Measurements from ENCODE around the gene CSNK1G3. TPM values are rescaled to one million over a fixed set of nuclear protein-coding genes. Genes with fewer than 3 reads are reported as not detected.

Gene CSNK1G3
- total RNA-seq, 1 experiment from 2014 or later = 48.3 TPM

DNA sequence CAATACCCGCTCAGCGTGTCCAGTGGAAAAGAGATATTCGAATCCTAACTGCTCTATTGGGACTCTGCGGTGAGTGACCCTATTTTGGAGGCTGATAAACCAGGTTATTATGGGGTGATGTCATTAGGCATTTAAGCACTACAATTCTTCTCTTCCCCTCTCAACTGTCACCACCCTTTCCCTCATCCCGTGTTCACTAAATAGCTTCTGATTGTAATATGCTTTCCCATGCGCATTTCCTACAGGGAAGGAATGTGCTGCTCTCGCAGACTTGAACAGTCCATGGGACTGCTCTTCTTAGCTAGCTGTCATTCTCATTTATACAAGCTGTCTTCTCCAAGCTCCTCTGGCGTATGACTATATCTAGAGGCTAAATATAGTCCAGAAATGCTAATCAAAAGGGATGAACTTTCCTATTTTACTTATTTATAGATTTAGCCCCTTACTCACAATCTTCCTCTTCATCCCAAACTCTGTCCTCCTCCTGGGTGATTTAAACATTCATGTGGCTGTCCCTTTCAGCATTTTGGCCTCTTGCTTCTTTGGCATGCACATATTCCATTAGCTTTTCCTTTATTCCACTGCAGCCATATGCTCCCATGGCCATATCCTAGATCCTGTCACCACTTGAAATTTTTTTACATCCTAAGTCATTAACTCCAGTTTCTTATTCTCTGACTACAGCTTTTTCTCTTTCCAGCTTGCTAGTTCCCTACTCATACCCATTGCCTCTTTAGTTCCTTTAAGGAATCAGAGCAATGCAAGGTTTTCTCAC, 39.6 kb upstream of the CSNK1G3 start:
- Histone ChIP-seq H2BK15ac (ENCODE audit: low read depth, low read length) (no peak overlapping the region), H4K5ac (ENCODE audit: insufficient read length, low read depth, low read length) (no peak overlapping the region), H2BK5ac (ENCODE audit: insufficient read length, low read length) (no peak overlapping the region), H3K4ac (ENCODE audit: low read depth, low read length) (no peak overlapping the region), H3K27me3 (ENCODE audit: insufficient read depth, low read length) (no peaks in the 10 kb centered on the region), H3K56ac (ENCODE audit: insufficient read length, low read depth, low read length) (no peak overlapping the region), H4K91ac (ENCODE audit: insufficient read length, low read depth, low read length) (no peak overlapping the region), H3K4me2 (ENCODE audit: insufficient read depth, insufficient read length, low read length) (no peak overlapping the region), H3K9ac (ENCODE audit: extremely low read depth, insufficient read length, low read length) (no peak overlapping the region), H3K18ac (ENCODE audit: insufficient read length, low read depth, low read length) (no peak overlapping the region), H3K23ac (ENCODE audit: insufficient read length, low read depth, low read length) (no peak overlapping the region), H2BK12ac (ENCODE audit: insufficient read length, low read depth, low read length) (no peak overlapping the region), H3K79me2 (ENCODE audit: insufficient read depth, low read length) (no peaks in the 10 kb centered on the region), H2AK5ac (ENCODE audit: insufficient read length, low read length) (no peak overlapping the region), H3K4me1 (ENCODE audit: insufficient read depth, low read length) (no peaks in the 10 kb centered on the region), H4K20me1 (ENCODE audit: control insufficient read depth, insufficient read depth, insufficient read length) (no peaks in the 10 kb centered on the region), H3K9me3 (ENCODE audit: control insufficient read depth, low read depth, low read length) (no peaks in the 10 kb centered on the region), H3K23me2 (ENCODE audit: insufficient read length, low read depth, low read length, poor library complexity, severe bottlenecking) (no peaks in the 10 kb centered on the region), H2AFZ (ENCODE audit: low read length) (no peak overlapping the region), H4K8ac (replicated peaks; ENCODE audit: insufficient read length, low read depth, low read length) (no peak overlapping the region), H2BK120ac (ENCODE audit: low read depth, low read length, poor library complexity, severe bottlenecking) (no peak overlapping the region), H3K14ac (ENCODE audit: insufficient read depth, low read length) (no peak overlapping the region), H2BK20ac (ENCODE audit: low read depth, low read length, poor library complexity, severe bottlenecking) (no peak overlapping the region), H3K79me1 (ENCODE audit: insufficient read depth, low read depth, low read length, poor library complexity, severe bottlenecking) (no peaks in the 10 kb centered on the region), H3K27ac (ENCODE audit: insufficient read length, low read depth, low read length) (no peak overlapping the region), H3T11ph (ENCODE audit: low read length) (no peak overlapping the region)
- Mint-ChIP-seq H3K9me3 (no peaks in the 10 kb centered on the region; a peak in 1 of 5 replicates), H3K4me1 (peaks cover 6 to 7% of the 10 kb centered on the region in 2 experiments), H3K4me3 (no peak overlapping the region), H3K36me3 (ENCODE audit: insufficient read depth in 1 of 3, low read depth in 3 of 3) (no peaks in the 10 kb centered on the region), H3K27me3 (ENCODE audit: low read depth) (peaks cover 4% of the 10 kb centered on the region), H3K27ac (no peak overlapping the region; a peak in 1 of 7 replicates)
- TF ChIP-seq, protein P1, sequence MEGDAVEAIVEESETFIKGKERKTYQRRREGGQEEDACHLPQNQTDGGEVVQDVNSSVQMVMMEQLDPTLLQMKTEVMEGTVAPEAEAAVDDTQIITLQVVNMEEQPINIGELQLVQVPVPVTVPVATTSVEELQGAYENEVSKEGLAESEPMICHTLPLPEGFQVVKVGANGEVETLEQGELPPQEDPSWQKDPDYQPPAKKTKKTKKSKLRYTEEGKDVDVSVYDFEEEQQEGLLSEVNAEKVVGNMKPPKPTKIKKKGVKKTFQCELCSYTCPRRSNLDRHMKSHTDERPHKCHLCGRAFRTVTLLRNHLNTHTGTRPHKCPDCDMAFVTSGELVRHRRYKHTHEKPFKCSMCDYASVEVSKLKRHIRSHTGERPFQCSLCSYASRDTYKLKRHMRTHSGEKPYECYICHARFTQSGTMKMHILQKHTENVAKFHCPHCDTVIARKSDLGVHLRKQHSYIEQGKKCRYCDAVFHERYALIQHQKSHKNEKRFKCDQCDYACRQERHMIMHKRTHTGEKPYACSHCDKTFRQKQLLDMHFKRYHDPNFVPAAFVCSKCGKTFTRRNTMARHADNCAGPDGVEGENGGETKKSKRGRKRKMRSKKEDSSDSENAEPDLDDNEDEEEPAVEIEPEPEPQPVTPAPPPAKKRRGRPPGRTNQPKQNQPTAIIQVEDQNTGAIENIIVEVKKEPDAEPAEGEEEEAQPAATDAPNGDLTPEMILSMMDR (conservative IDR thresholded peaks at IDR 0.05) = no peak
- DNase-seq = no peak
- WGBS (ENCODE audit: extremely low coverage, insufficient read length, low lambda C conversion rate) = no CpG with 5 or more reads among the region's 8 CpGs

Measured in H9 (cell line).